ENCODE results near the gene ISLR.
A peak's percentile ranks its signal among the peaks of the same experiment; 100 is the strongest.

The ISLR gene

GRCh38 chr15:74173380-74174218, at the start of gene ISLR:
Gene ISLR, plus strand, starts transcription at chr15:74173710. Its CDS starts 1,149 bp downstream, at chr15:74174859.
- DNase-seq (ENCODE audit: low spot score) = no peak

- no peak for DNase-seq (ENCODE audit: low spot score)
Measured at GRCh38 chr15:74124196-74124595, 49.3 kb upstream of the ISLR start.

GRCh38 chr15:74124759-74125158, 48.8 kb upstream of the ISLR start:
- no peak for DNase-seq (ENCODE audit: low spot score)

- peak; percentile 87 for DNase-seq (ENCODE audit: low spot score)
Measured at GRCh38 chr15:74127255-74127953, 46.1 kb upstream of the ISLR start.

GRCh38 chr15:74127954-74128784, 45.3 kb upstream of the ISLR start:
- no peak for DNase-seq (ENCODE audit: low spot score)

GRCh38 chr15:74128785-74129585, 44.5 kb upstream of the ISLR start:
- DNase-seq (ENCODE audit: low spot score) = no peak

- no peak for DNase-seq (ENCODE audit: low spot score)
Measured at GRCh38 chr15:74129586-74130154, 43.8 kb upstream of the ISLR start.

GRCh38 chr15:74130155-74130848, 43.2 kb upstream of the ISLR start, which contains the start of gene ISLR2:
Gene ISLR2, plus strand, starts transcription at chr15:74130586. Its CDS starts 2,169 bp downstream, at chr15:74132755.
- no peak for DNase-seq (ENCODE audit: low spot score)

- DNase-seq (ENCODE audit: low spot score) = no peak
Measured at GRCh38 chr15:74130849-74131627, 42.5 kb upstream of the ISLR start.

GRCh38 chr15:74131628-74132413, 41.7 kb upstream of the ISLR start:
- no peak for DNase-seq (ENCODE audit: low spot score)

GRCh38 chr15:74132681-74133651, 40.5 kb upstream of the ISLR start:
- no peak for DNase-seq (ENCODE audit: low spot score)

GRCh38 chr15:74133694-74134386, 39.7 kb upstream of the ISLR start:
- no peak for DNase-seq (ENCODE audit: low spot score)

- peak; percentile 60 for DNase-seq (ENCODE audit: low spot score)
Measured at GRCh38 chr15:74134387-74135027, 39.0 kb upstream of the ISLR start.

- DNase-seq (ENCODE audit: low spot score) = no peak
Measured at GRCh38 chr15:74135041-74135565, 38.4 kb upstream of the ISLR start.

- DNase-seq (ENCODE audit: low spot score) = no peak
Measured at GRCh38 chr15:74136540-74136813, 37.0 kb upstream of the ISLR start.

GRCh38 chr15:74136814-74137536, 36.5 kb upstream of the ISLR start:
- DNase-seq (ENCODE audit: low spot score) = no peak

Measured in iPS-NIHi11 (cell line).